Nephron (organoid): ENCODE results near the gene G6PC1.
"Not testable (repeated sequence)": the region's sequence is repeated elsewhere in the genome, so short reads cannot be mapped to it uniquely, and the experiment has no call there.

Experiments used
- H3K27ac Mint-ChIP-seq, 3 experiments: 2 replicates each; pipeline ENCODE4 v1.8.0; 2020; ENCODE audit warnings: mixed read lengths in 3 of 3, mild to moderate bottlenecking in 2 of 3, moderate library complexity in 1 of 3
- H3K27me3 Mint-ChIP-seq: 2 replicates; pipeline ENCODE4 v1.8.0; 2021; ENCODE audit warnings: low read depth, mild to moderate bottlenecking, moderate library complexity, mixed read lengths
- H3K36me3 Mint-ChIP-seq: 2 replicates; pipeline ENCODE4 v1.8.0; 2020; ENCODE audit warnings: low read depth, mixed read lengths
- H3K4me1 Mint-ChIP-seq: 2 replicates; pipeline ENCODE4 v1.8.0; 2020; ENCODE audit warnings: mixed read lengths
- H3K4me3 Mint-ChIP-seq, 3 experiments: 2 replicates each; pipeline ENCODE4 v1.8.0; 2020; ENCODE audit warnings: mild to moderate bottlenecking in 3 of 3, mixed read lengths in 3 of 3, moderate library complexity in 2 of 3
- H3K9me3 Mint-ChIP-seq: 2 replicates; pipeline ENCODE4 v1.8.0; 2020; ENCODE audit warnings: mixed read lengths
- TF ChIP-seq, protein P1 (sequence below), 3 experiments: fragments of 200-600 bp; sonication (generic); IDR thresholded peaks; one replicate each; pipeline ENCODE4 v1.5.0; 2021; ENCODE audit warnings: antibody characterized with exemption in 3 of 3; ENCODE audit not compliant: unreplicated experiment in 3 of 3

Gene G6PC1

DNA sequence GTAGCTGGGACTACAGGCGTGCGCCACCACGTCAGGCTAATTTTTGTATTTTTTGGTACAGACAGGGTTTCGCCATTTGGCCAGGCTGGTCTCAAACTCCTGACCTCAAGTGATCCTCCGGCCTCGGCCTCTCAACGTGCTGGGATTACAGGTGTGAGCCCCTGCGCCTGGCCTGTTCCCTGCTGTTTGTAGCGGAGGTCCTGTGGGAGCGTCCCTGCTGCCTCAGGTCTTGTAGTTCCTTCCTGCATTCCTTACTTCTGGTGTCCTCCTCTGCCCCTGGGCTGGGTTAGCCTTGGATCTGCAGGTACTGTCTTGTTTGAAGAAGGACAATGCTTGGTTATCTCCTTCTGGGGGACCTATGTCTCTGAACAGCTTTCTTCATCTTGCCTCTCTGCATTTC, 23.6 kb upstream of the G6PC1 start:
- Mint-ChIP-seq H3K9me3 (no peaks in the 10 kb centered on the region), H3K4me1 (no peaks in the 10 kb centered on the region), H3K4me3 (no peak overlapping the region), H3K36me3 (no peaks in the 10 kb centered on the region), H3K27me3 (peaks cover 34% of the 10 kb centered on the region), H3K27ac (no peak overlapping the region)
- TF ChIP-seq, protein P1, sequence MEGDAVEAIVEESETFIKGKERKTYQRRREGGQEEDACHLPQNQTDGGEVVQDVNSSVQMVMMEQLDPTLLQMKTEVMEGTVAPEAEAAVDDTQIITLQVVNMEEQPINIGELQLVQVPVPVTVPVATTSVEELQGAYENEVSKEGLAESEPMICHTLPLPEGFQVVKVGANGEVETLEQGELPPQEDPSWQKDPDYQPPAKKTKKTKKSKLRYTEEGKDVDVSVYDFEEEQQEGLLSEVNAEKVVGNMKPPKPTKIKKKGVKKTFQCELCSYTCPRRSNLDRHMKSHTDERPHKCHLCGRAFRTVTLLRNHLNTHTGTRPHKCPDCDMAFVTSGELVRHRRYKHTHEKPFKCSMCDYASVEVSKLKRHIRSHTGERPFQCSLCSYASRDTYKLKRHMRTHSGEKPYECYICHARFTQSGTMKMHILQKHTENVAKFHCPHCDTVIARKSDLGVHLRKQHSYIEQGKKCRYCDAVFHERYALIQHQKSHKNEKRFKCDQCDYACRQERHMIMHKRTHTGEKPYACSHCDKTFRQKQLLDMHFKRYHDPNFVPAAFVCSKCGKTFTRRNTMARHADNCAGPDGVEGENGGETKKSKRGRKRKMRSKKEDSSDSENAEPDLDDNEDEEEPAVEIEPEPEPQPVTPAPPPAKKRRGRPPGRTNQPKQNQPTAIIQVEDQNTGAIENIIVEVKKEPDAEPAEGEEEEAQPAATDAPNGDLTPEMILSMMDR (IDR thresholded peaks at IDR 0.05; ENCODE audit: unreplicated experiment in 3 of 3): no peak

DNA sequence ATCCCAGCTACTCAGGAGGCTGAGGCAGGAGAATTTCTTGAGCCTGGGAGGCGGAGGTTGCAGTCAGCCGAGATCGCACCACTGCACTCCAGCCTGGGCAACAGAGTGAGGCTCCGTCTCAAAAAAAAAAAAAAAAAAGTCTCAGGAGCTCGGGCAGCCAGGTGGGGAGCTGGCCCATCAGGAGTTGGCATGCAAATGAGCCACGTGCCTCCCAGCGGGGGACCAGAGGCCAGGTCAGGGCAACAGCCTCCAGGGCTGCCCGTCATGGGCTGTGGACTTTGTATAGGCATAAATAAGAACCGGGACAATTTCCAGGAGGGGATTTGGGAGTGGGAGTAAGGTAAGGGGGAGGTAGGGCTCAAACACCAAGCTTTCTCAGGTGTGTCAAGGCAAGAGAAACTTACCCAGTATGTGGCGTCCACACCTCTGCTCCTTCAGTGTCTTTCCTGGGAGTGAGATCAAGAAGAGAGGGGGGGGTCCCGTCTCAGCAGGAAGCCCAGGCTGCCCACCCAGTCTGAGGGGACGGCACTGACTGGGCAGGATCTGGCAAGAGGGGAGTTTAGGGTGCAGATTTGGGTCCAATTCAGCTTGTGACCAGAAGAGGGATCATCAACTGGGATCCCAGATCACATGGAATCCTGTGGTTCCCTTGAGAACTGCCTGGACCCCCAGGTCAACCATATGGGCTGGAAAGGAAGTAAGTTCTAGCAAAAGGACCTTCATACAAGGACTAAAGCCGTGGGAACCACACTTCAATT, 22.3 kb upstream of the G6PC1 start:
- Mint-ChIP-seq H3K27ac (peak overlapping the region in 1 of 3 experiments; percentile 71), H3K36me3 (no peaks in the 10 kb centered on the region), H3K9me3 (no peaks in the 10 kb centered on the region), H3K4me3 (no peak overlapping the region), H3K27me3 (peaks cover 28% of the 10 kb centered on the region), H3K4me1 (no peaks in the 10 kb centered on the region)
- TF ChIP-seq, protein P1 (IDR thresholded peaks at IDR 0.05; ENCODE audit: unreplicated experiment in 3 of 3): no peak

DNA sequence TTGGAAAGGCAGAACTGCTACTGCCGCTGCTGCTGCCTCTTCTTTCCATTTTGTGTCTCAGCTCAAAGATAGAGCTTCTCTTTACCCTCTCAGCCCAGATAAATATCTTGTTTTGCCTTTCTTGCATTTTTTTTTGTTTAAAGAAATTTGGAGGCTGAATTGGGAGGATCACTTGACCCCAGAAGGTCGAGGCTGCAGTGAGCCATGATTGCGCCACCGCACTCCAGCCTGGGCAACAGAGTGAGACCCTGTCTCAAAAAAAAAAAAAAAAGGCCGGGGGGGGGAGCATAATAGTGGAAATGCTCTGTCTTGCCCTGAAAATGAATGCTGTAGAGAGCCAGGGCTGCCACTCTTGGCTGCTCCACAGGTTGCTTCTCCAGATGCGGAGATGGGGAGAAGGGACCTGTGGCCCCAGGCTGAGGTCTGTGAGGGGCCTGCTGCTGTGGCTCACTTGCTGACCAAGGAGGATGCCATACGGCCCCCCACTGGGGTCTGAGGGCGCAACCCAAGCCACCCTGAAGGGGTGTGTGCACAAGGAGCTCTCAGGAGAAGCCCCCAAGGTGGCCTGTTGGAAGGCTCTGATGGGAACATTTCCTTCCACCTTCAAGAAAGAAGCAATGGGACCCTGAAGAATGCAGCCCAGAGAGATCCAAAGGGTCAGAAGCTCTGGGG, 21.5 kb upstream of the G6PC1 start:
- TF ChIP-seq, protein P1 (IDR thresholded peaks at IDR 0.05; ENCODE audit: unreplicated experiment in 3 of 3): no peak
- Mint-ChIP-seq H3K27ac (peak overlapping the region in 1 of 3 experiments; percentile 71), H3K4me1 (no peaks in the 10 kb centered on the region)

DNA sequence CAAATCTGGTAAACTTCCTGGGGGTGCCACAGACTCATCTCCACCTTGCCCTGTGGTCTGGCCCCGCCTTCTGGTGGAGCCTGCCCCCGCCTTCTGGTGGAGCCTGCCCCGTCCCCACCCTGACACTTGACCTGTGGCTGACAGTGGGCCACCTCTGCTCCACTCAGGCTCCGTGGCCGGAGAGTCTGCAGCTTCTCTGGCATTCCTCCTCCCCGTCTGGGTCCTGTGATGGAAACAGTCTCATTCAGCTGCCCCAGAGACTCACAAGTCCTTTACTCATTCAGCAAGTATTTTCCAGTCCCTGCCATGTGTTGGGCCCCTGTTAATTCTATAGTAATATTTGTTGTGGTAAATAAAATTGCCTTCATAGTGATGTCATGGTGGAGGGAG, 21.0 kb upstream of the G6PC1 start:
- H3K36me3 Mint-ChIP-seq: no peaks in the 10 kb centered on the region
- TF ChIP-seq, protein P1 (IDR thresholded peaks at IDR 0.05; ENCODE audit: unreplicated experiment in 3 of 3): no peak
- H3K4me3 Mint-ChIP-seq: no peak overlapping the region
- peaks cover 28% of the 10 kb centered on the region for H3K27me3 Mint-ChIP-seq
- H3K27ac Mint-ChIP-seq: no peak overlapping the region
- H3K4me1 Mint-ChIP-seq: no peaks in the 10 kb centered on the region
- H3K9me3 Mint-ChIP-seq: no peaks in the 10 kb centered on the region

More for the DNA sequence above, 21.5 kb upstream of the G6PC1 start:
- H3K27me3 Mint-ChIP-seq: peaks cover 28% of the 10 kb centered on the region
- no peaks in the 10 kb centered on the region for H3K36me3 Mint-ChIP-seq
- no peaks in the 10 kb centered on the region for H3K9me3 Mint-ChIP-seq
- no peak overlapping the region for H3K4me3 Mint-ChIP-seq

DNA sequence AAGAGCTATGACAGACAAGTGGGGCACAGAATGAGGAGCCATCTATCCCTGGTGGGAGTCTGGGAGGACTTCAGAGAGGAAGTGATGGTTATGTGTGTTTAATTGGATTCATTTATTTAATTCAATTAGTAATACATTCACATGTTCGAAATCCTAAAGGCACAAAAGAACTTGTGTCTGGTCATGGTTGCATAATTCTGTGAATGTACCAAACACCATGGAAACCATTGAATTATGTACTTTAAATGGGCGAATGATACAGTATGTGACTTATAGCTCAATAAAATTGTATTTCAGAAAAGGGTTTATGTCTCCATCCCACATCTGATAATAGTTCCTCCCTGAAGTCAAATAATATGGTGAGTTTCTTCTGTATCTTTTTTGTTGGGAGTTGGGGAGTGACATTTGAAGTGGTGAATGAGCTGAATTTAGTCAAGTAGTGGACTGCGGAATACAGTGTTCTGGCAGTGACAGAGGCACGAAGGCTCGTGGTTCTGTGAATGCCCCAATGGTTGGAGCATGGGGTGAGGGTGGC, 19.8 kb upstream of the G6PC1 start:
- H3K4me1 Mint-ChIP-seq: no peaks in the 10 kb centered on the region
- TF ChIP-seq, protein P1 (IDR thresholded peaks at IDR 0.05; ENCODE audit: unreplicated experiment in 3 of 3): no peak
- no peak overlapping the region for H3K4me3 Mint-ChIP-seq
- peaks cover 28% of the 10 kb centered on the region for H3K27me3 Mint-ChIP-seq
- H3K36me3 Mint-ChIP-seq: no peaks in the 10 kb centered on the region
- H3K27ac Mint-ChIP-seq: no peak overlapping the region
- no peaks in the 10 kb centered on the region for H3K9me3 Mint-ChIP-seq

DNA sequence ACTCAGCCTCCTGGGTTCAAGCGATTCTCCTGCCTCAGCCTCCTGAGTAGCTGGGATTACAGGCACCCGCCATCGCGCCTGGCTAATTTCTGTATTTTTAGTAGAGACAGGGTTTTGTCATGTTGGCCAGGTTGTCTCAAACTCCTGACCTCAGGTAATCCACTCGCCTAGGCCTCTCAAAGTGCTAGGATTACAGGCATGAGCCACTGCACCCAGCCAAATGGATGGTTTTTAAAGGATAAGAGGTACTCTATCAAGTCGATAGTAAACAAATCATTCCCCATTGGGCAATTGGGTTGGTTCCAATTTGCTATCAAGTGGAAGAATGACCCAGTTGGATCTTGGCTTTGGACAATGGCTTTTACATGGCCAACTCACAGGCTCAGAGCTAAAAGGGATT, 18.9 kb upstream of the G6PC1 start:
- H3K4me3 Mint-ChIP-seq, H3K9me3 Mint-ChIP-seq, H3K27ac Mint-ChIP-seq, H3K4me1 Mint-ChIP-seq, H3K36me3 Mint-ChIP-seq: not testable (repeated sequence)
- peaks cover 24% of the 10 kb centered on the region for H3K27me3 Mint-ChIP-seq
